LNCaP clone FGC (cell line): Measurements from ENCODE around the gene CHD6.
A peak's percentile ranks its signal among the peaks of the same experiment; 100 is the strongest.

Source experiments
- DNase-seq: peaks from one replicate; pipeline ENCODE4 v3.0.0-alpha.2; 2011; ENCODE audit warnings: low read depth
- H3K4me3 ChIP-seq: 2 replicates; pipeline ENCODE4 v1.5.1; 2011; ENCODE audit warnings: mild to moderate bottlenecking, low read depth, low read length, control low read depth
- CTCF ChIP-seq: IDR thresholded peaks from 2 replicates; pipeline ENCODE4 v1.5.1; 2012; ENCODE audit warnings: mild to moderate bottlenecking; ENCODE audit not compliant: control insufficient read depth, insufficient read depth; ENCODE audit errors: extremely low read depth

The CHD6 gene

DNA sequence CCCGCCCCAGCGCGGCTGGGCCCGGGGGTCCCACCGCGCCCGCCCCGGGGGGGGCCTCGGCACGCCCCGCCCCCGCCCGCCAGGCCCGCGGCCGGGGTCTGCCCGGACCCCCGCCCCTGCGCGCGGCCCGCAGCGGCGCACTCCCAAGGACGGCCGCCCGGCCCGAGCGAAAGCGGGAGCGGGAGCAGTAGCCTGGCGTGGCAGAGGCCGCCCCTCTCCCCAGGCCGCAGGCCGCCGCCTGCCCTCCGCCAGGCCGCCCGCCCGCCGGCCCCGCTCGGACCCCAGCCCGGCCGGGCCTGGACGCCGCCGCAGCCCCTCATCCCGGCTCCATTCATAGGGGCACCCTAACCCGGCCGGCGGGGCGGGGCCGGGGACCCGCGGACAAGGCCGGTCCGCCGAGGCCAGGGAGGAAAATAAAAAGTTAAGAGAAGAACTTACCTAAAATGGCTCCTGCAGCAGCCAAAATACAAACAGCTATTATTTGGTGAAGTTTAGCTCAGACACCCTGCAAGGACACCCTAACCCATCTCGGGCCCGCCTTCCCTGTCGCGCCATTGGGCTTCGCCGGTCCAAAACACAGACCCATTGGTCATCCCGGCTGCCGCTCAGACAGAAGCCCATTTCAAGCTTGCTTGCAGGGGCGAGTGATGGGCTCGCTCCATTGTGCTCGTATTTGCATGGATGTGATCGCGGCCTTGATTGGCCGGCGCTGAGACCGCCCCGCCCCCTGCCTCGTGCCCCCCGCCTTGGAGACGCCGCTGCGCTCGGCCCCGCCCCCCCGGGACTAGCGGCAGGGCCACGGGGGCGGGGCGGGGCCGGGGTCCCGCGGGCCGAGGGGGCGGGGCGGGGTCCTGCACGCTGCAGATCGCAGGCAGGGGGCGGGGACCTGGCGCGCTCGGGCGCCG, at the start of gene CHD6:
CHD6 (minus strand) TSS at position 476 of the 905 bp plus-strand sequence. CDS start 67,040 bp downstream, outside the sequence.
- H3K4me3 ChIP-seq = peak within 1 kb of the TSS; percentile 88
- TF ChIP-seq CTCF = no peak
- DNase-seq = peak; percentile 98

DNA sequence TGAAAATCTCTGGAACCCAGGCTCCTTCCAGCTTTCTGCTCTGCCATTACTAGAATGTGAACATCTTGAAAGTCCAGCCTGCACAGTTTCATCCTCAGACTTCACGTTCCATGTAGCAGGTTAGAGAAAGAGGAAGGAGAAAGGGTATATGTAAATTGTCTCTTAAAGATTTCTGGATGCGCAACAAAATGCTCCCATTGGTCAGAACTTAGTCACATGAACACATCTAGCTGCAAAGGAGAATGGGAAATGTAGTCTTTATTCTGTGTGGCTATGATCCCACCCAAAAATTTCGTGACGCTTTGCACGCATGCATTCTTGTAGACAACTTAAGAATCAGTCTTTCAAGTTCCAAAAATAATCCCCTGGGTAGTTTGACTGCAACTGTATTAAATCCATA, 46.4 kb upstream of the CHD6 start:
- TF ChIP-seq CTCF = no peak
- H3K4me3 ChIP-seq = no peak overlapping the region
- no peak for DNase-seq

DNA sequence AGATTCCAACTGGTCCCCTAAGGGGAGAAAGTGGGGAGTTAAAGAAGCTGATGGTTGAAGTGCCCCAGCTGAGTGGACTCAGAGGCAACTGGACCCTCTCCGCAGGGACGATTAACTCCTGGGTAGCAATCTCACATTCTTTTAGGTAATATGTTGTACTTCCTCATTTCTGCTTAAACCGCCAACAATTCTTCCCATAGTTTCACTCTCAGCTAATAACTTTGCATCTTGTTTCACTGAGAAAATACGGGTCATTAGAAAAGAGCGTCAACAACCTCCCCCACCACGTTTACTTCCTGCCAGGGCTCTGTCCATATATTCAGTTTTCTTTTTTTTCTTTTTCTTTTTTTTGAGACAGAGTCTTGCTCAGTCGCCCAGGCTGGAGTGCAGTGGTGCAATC, 39.5 kb upstream of the CHD6 start:
- TF ChIP-seq CTCF = no peak
- H3K4me3 ChIP-seq = no peak overlapping the region
- no peak for DNase-seq

- TF ChIP-seq CTCF = no peak
- DNase-seq = no peak
- H3K4me3 ChIP-seq = no peak overlapping the region
These were observed 37.9 kb upstream of the CHD6 start for GRCh38 chr20:41655962-41656618.

DNA sequence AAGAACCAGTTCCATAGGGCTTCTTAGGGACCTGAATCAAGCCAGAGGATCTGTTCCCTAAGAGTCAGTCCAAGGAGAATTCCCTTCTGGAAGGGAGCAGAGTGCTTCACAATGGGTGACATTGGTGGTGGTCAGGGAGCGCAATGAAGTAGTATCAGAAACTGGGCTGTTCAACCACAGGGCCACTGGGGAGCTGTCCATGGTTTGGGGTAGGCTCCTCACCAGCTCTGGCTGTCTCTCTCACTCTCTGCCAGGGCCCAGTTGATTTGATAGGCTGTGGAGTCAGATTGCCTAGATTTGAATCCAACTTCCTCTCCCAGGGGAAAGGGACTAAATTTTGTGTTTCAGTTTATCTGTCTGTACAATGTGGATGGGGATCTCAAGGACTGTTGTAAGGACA, 36.7 kb upstream of the CHD6 start:
- no peak for DNase-seq
- H3K4me3 ChIP-seq = no peak overlapping the region
- no peak for TF ChIP-seq CTCF

GRCh38 chr20:41654292-41654691, 36.1 kb upstream of the CHD6 start:
- TF ChIP-seq CTCF = no peak
- DNase-seq = peak; percentile 44
- no peak overlapping the region for H3K4me3 ChIP-seq
